ENCODE data around the gene PRDM4. TPM values are rescaled to one million over a fixed set of nuclear protein-coding genes. Genes with fewer than 3 reads are reported as not detected.
A peak's percentile ranks its signal among the peaks of the same experiment; 100 is the strongest.

Gene PRDM4
- 20.3 and 35.0 TPM in 2 replicates for total RNA-seq (2014; rRNA removed; shearing (Covaris generic))

GRCh38 chr12:107760809-107761501 is at the start of gene PRDM4:
PRDM4 (minus strand) TSS chr12:107761137; CDS start chr12:107760515, 622 bp downstream.
- DNase-seq (ENCODE audit: low spot score) = peak; percentile 91

- no peak for DNase-seq (ENCODE audit: low spot score)
Observed at GRCh38 chr12:107807471-107808150, 46.7 kb upstream of the PRDM4 start.

- DNase-seq (ENCODE audit: low spot score) = no peak
Observed at GRCh38 chr12:107805488-107806180, 44.7 kb upstream of the PRDM4 start.

GRCh38 chr12:107803092-107803491 is 42.2 kb upstream of the PRDM4 start:
- DNase-seq (ENCODE audit: low spot score) = no peak

- peak; percentile 28 for DNase-seq (ENCODE audit: low spot score)
Observed at GRCh38 chr12:107801150-107801549, 40.2 kb upstream of the PRDM4 start.

- DNase-seq (ENCODE audit: low spot score) = no peak
Observed at GRCh38 chr12:107798580-107798979, 37.6 kb upstream of the PRDM4 start.

- no peak for DNase-seq (ENCODE audit: low spot score)
Observed at GRCh38 chr12:107794451-107794850, 33.5 kb upstream of the PRDM4 start.

- DNase-seq (ENCODE audit: low spot score) = no peak
Observed at GRCh38 chr12:107791465-107792089, 30.6 kb upstream of the PRDM4 start.

GRCh38 chr12:107788690-107789458 is 27.9 kb upstream of the PRDM4 start:
- no peak for DNase-seq (ENCODE audit: low spot score)

GRCh38 chr12:107788281-107788680 is 27.3 kb upstream of the PRDM4 start:
- no peak for DNase-seq (ENCODE audit: low spot score)

- no peak for DNase-seq (ENCODE audit: low spot score)
Observed at GRCh38 chr12:107783406-107784376, 22.8 kb upstream of the PRDM4 start.

GRCh38 chr12:107782067-107782466 is 21.1 kb upstream of the PRDM4 start:
- DNase-seq (ENCODE audit: low spot score) = no peak

GRCh38 chr12:107780298-107780697 is 19.4 kb upstream of the PRDM4 start:
- no peak for DNase-seq (ENCODE audit: low spot score)

GRCh38 chr12:107779077-107779831 is 18.3 kb upstream of the PRDM4 start:
- no peak for DNase-seq (ENCODE audit: low spot score)

GRCh38 chr12:107778383-107779025 is 17.6 kb upstream of the PRDM4 start:
- DNase-seq (ENCODE audit: low spot score) = peak; percentile 43

- no peak for DNase-seq (ENCODE audit: low spot score)
Observed at GRCh38 chr12:107776171-107776570, 15.2 kb upstream of the PRDM4 start.

GRCh38 chr12:107775093-107775721 is 14.3 kb upstream of the PRDM4 start:
- no peak for DNase-seq (ENCODE audit: low spot score)

GRCh38 chr12:107774349-107775029 is 13.6 kb upstream of the PRDM4 start, which contains the start of gene ASCL4:
ASCL4 (plus strand) TSS chr12:107774704; CDS start chr12:107775219, 515 bp downstream.
- no peak for DNase-seq (ENCODE audit: low spot score)

Data from H4 (cell line).